ENCODE results near the gene PRUNE2.
"Not testable (repeated sequence)": the region's sequence is repeated elsewhere in the genome, so short reads cannot be mapped to it uniquely, and the experiment has no call there.

PRUNE2 gene

GRCh38 chr9:76868897-76869296 lies 37.0 kb downstream of the PRUNE2 start:
- DNase-seq (ENCODE audit: low spot score), result no peak

- DNase-seq (ENCODE audit: low spot score), result no peak
Measured at GRCh38 chr9:76866689-76867088, 39.2 kb downstream of the PRUNE2 start.

- DNase-seq (ENCODE audit: low spot score), result no peak
Measured at GRCh38 chr9:76863832-76864231, 42.1 kb downstream of the PRUNE2 start.

- no peak for DNase-seq (ENCODE audit: low spot score)
Measured at GRCh38 chr9:76859860-76860259, 46.1 kb downstream of the PRUNE2 start.

- DNase-seq (ENCODE audit: low spot score), result not testable (repeated sequence)
Measured at GRCh38 chr9:76858248-76858647, 47.7 kb downstream of the PRUNE2 start.

GRCh38 chr9:76856016-76856415 lies 49.9 kb downstream of the PRUNE2 start:
- DNase-seq (ENCODE audit: low spot score), result no peak

GRCh38 chr9:76855015-76855414 lies 50.9 kb downstream of the PRUNE2 start:
- DNase-seq (ENCODE audit: low spot score), result no peak

GRCh38 chr9:76852026-76852425 lies 53.9 kb downstream of the PRUNE2 start:
- DNase-seq (ENCODE audit: low spot score), result no peak

- DNase-seq (ENCODE audit: low spot score), result no peak
Measured at GRCh38 chr9:76846297-76846696, 59.6 kb downstream of the PRUNE2 start.

GRCh38 chr9:76845254-76845653 lies 60.7 kb downstream of the PRUNE2 start:
- DNase-seq (ENCODE audit: low spot score), result no peak

GRCh38 chr9:76835571-76836283 lies 70.2 kb downstream of the PRUNE2 start:
- DNase-seq (ENCODE audit: low spot score), result no peak

GRCh38 chr9:76828447-76828846 lies 77.5 kb downstream of the PRUNE2 start:
- no peak for DNase-seq (ENCODE audit: low spot score)

GRCh38 chr9:76827296-76828080 lies 78.4 kb downstream of the PRUNE2 start:
- peak; percentile 30 for DNase-seq (ENCODE audit: low spot score)

- DNase-seq (ENCODE audit: low spot score), result no peak
Measured at GRCh38 chr9:76820431-76820830, 85.5 kb downstream of the PRUNE2 start.

GRCh38 chr9:76818271-76818670 lies 87.6 kb downstream of the PRUNE2 start:
- no peak for DNase-seq (ENCODE audit: low spot score)

- DNase-seq (ENCODE audit: low spot score), result no peak
Measured at GRCh38 chr9:76817489-76817888, 88.4 kb downstream of the PRUNE2 start.

- DNase-seq (ENCODE audit: low spot score), result no peak
Measured at GRCh38 chr9:76812591-76812990, 93.3 kb downstream of the PRUNE2 start.

GRCh38 chr9:76810377-76810957 lies 95.4 kb downstream of the PRUNE2 start:
- DNase-seq (ENCODE audit: low spot score), result peak; percentile 42

- DNase-seq (ENCODE audit: low spot score), result no peak
Measured at GRCh38 chr9:76808636-76809035, 97.3 kb downstream of the PRUNE2 start.

- no peak for DNase-seq (ENCODE audit: low spot score)
Measured at GRCh38 chr9:76803762-76804161, 102.2 kb downstream of the PRUNE2 start.

GRCh38 chr9:76803083-76803482 lies 102.8 kb downstream of the PRUNE2 start:
- no peak for DNase-seq (ENCODE audit: low spot score)

- no peak for DNase-seq (ENCODE audit: low spot score)
Measured at GRCh38 chr9:76800901-76801300, 105.0 kb downstream of the PRUNE2 start.

- DNase-seq (ENCODE audit: low spot score), result peak; percentile 30
Measured at GRCh38 chr9:76799473-76799872, 106.4 kb downstream of the PRUNE2 start.
